GM12878 (cell line): ENCODE measurements around the gene PRRC2C. TPM values are rescaled to one million over a fixed set of nuclear protein-coding genes. Genes with fewer than 3 reads are reported as not detected.
A peak's percentile ranks its signal among the peaks of the same experiment; 100 is the strongest.

Source experiments
- ATAC-seq: fragments of 200-7000 bp; cut with Tn5 transposase; 3 replicates; pipeline ENCODE4 v1.9.1; 2020; ENCODE audit warnings: mild to moderate bottlenecking, moderate library complexity
- BruUV-seq: library from RNA; stranded (reverse); fragments of 400-500 nt; replicated peaks from 2 replicates; lab custom pipeline; 2021; lab: Mats Ljungman, UMichigan
- CTCF ChIA-PET: fragments of 300-600 bp; sonication (Branson Sonifier 250); formaldehyde crosslinking; extraction: SDS; loops from one replicate; lab custom pipeline; 2021; ENCODE audit warnings: inconsistent platforms; lab: Yijun Ruan, JAX
- POLR2A ChIA-PET: fragments of 350-600 bp; formaldehyde crosslinking; extraction: SDS; loops from one replicate; lab custom pipeline; 2021; ENCODE audit warnings: inconsistent platforms; lab: Charles Lee
- RAD21 ChIA-PET: fragments of 300-600 bp; sonication (Branson Sonifier 250); formaldehyde crosslinking; loops from one replicate; lab custom pipeline; 2023; ENCODE audit warnings: antibody characterized with exemption; ENCODE audit not compliant: unreplicated experiment; lab: Charles Lee
- SMC1A ChIA-PET: fragments of 300-600 bp; sonication (Branson Sonifier 250); formaldehyde crosslinking; loops from one replicate; lab custom pipeline; 2023; ENCODE audit not compliant: unreplicated experiment, uncharacterized antibody; lab: Charles Lee
- DNase-seq: peaks from one replicate; pipeline ENCODE4 v3.0.0-alpha.2; 2011; ENCODE audit warnings: low read depth, low spot score
- FAIRE-seq: peaks from 3 replicates; lab custom pipeline; 2011; peaks lifted over from hg19 to GRCh38; lab: Jason Lieb, UNC
- H2AFZ ChIP-seq: 2 replicates; pipeline ENCODE4 v1.6.0; 2011; ENCODE audit warnings: low read depth, low read length, control low read depth; ENCODE audit not compliant: control insufficient read depth
- H3K27ac ChIP-seq: 2 replicates; pipeline ENCODE4 v1.5.1; 2011; ENCODE audit warnings: control low read depth; ENCODE audit not compliant: control insufficient read depth, insufficient read depth
- H3K27me3 ChIP-seq, 2 experiments: replicated peaks in 1 of 2; 2 replicates each; pipeline versions ENCODE4 v1.6.0 to v1.6.1; 2011; ENCODE audit warnings: low read length in 1 of 2; ENCODE audit not compliant: control insufficient read depth in 2 of 2, insufficient read depth in 2 of 2
- H3K36me3 ChIP-seq, 2 experiments: 2 replicates each; pipeline ENCODE4 v1.5.1; 2011; ENCODE audit warnings: low read length in 1 of 2; ENCODE audit not compliant: control insufficient read depth in 2 of 2, insufficient read depth in 2 of 2
- H3K4me1 ChIP-seq: 2 replicates; pipeline ENCODE4 v1.6.1; 2011; ENCODE audit warnings: mild to moderate bottlenecking, low read length, moderate library complexity, mixed read lengths; ENCODE audit not compliant: control insufficient read depth, insufficient read depth
- H3K4me2 ChIP-seq: 2 replicates; pipeline ENCODE4 v1.6.0; 2011; ENCODE audit warnings: control low read depth; ENCODE audit not compliant: control insufficient read depth, insufficient read depth
- H3K4me3 ChIP-seq: fragments of 200-600 bp; sonication (generic); 2 replicates; pipeline ENCODE4 v1.5.1; 2016
- H3K79me2 ChIP-seq: 2 replicates; pipeline ENCODE4 v1.6.0; 2011; ENCODE audit warnings: low read length; ENCODE audit not compliant: control insufficient read depth, insufficient read depth
- H3K9ac ChIP-seq: 2 replicates; pipeline ENCODE4 v1.8.0; 2011; ENCODE audit warnings: low read length, control low read depth, mixed read lengths; ENCODE audit not compliant: control insufficient read depth, insufficient read depth
- H3K9me3 ChIP-seq: replicated peaks from 3 replicates; pipeline ENCODE4 v1.5.1; 2011; ENCODE audit warnings: mild to moderate bottlenecking, low read length; ENCODE audit not compliant: control insufficient read depth, insufficient read depth
- H4K20me1 ChIP-seq: 2 replicates; pipeline ENCODE4 v1.6.0; 2011; ENCODE audit not compliant: control insufficient read depth, insufficient read depth
- BHLHE40 ChIP-seq, 2 experiments: fragments of 450-650 bp in 1 of 2; IDR thresholded peaks; 2 replicates each; pipeline ENCODE4 v1.6.1; 2011 to 2017; ENCODE audit warnings: low read depth in 2 of 2, borderline replicate concordance in 1 of 2, improper control_type of control experiment in 1 of 2, low read length in 1 of 2, mild to moderate bottlenecking in 1 of 2
- CHD1 ChIP-seq: IDR thresholded peaks from 2 replicates; pipeline ENCODE4 v1.6.1; 2012; ENCODE audit warnings: low read depth, low read length, improper control_type of control experiment
- CHD2 ChIP-seq: IDR thresholded peaks from 2 replicates; pipeline ENCODE4 v1.6.1; 2011; ENCODE audit warnings: low read depth, low read length, improper control_type of control experiment, borderline replicate concordance
- IRF4 ChIP-seq: IDR thresholded peaks from 2 replicates; pipeline ENCODE4 v1.6.1; 2011; ENCODE audit warnings: low read depth, low read length
- JUNB ChIP-seq: IDR thresholded peaks from 2 replicates; pipeline ENCODE4 v1.6.1; 2016; ENCODE audit warnings: antibody characterized with exemption, mild to moderate bottlenecking
- JUND ChIP-seq: IDR thresholded peaks from 2 replicates; pipeline ENCODE4 v1.6.1; 2012; ENCODE audit warnings: low read depth, mild to moderate bottlenecking, low read length, improper control_type of control experiment, moderate library complexity
- RAD21 ChIP-seq: IDR thresholded peaks from 2 replicates; pipeline ENCODE4 v1.6.1; 2011; ENCODE audit warnings: mild to moderate bottlenecking, low read depth, low read length, moderate library complexity; ENCODE audit not compliant: insufficient read depth
- RB1 ChIP-seq: fragments of 450-650 bp; formaldehyde crosslinking; IDR thresholded peaks from 2 replicates; pipeline ENCODE4 v1.6.1; 2017; ENCODE audit warnings: mild to moderate bottlenecking, borderline replicate concordance
- SRF ChIP-seq, 2 experiments: IDR thresholded peaks; 2 replicates each; pipeline ENCODE4 v1.6.1; 2011; ENCODE audit warnings: low read depth in 2 of 2, low read length in 2 of 2, mild to moderate bottlenecking in 1 of 2, moderate library complexity in 1 of 2
- SUZ12 ChIP-seq: fragments of 200-600 bp; sonication (generic); IDR thresholded peaks from one replicate; pipeline ENCODE4 v1.6.1; 2018; ENCODE audit warnings: antibody characterized with exemption, mild to moderate bottlenecking; ENCODE audit not compliant: unreplicated experiment
- TCF3 ChIP-seq: IDR thresholded peaks from 2 replicates; pipeline ENCODE4 v1.6.1; 2012; ENCODE audit warnings: low read depth, mild to moderate bottlenecking, low read length, borderline replicate concordance; ENCODE audit not compliant: insufficient read depth
- WGBS: methylation state at CpG from one replicate; pipeline ENCODE4 v1.1.6; 2016; ENCODE audit warnings: low lambda C conversion rate; ENCODE audit not compliant: insufficient replicate concordance, insufficient coverage; ENCODE audit errors: missing lambda C conversion rate; 5-methylcytosine and 5-hydroxymethylcytosine counted together
- in situ Hi-C: fragments of 300-500 bp; cut with MboI; formaldehyde crosslinking; loops from 9 replicates; pipeline ENCODE4 v1.14.3; 2018; ENCODE audit warnings: mixed read lengths
- intact Hi-C: fragments of 100-400 bp; cut with micrococcal nuclease; formaldehyde crosslinking; loops from one replicate; pipeline ENCODE4 v1.14.2; 2022; ENCODE audit not compliant: unreplicated experiment
- polyA plus RNA-seq, 11 experiments: library from polyadenylated mRNA; depleted of rRNA in 4 of 11; unstranded in 6 of 11; stranded (reverse) in 5 of 11; fragments of >200 nt; fragmentation: Nextera tagmentation in 4 of 11; fragmentation: Illumina TruSeq in 1 of 11; extraction: Ambion mirVana in 4 of 11; extraction: Trizol in 1 of 11; gene quantifications; 1 replicate in 1 of 11; 2 replicates in 10 of 11; pipeline versions ENCODE4 v1.2.1 to v1.2.3, GENCODE V29; 2011 to 2016; ENCODE audit warnings: inconsistent platforms in 2 of 11, missing spikeins in 2 of 11, low read depth in 1 of 11
- total RNA-seq, 4 experiments: library from RNA; depleted of rRNA in 3 of 4; stranded (reverse); fragments of >200 nt in 3 of 4; fragmentation: Illumina TruSeq in 1 of 4; extraction: Trizol in 1 of 4; gene quantifications; 2 replicates each; pipeline versions ENCODE4 v1.2.1 to v1.2.3, GENCODE V29; 2013 to 2021

Gene PRRC2C
- total and polyA plus RNA-seq, 10 of the 15 experiments (the other 5 are each of a cell fraction or from before 2014, with no cell fraction given) = 53.4 to 182 (median 91.8) TPM

GRCh38 chr1:171515299-171515698, 30.0 kb downstream of the PRRC2C start:
- POLR2A ChIA-PET = interaction anchor here (0.6 kb wide), 1 partner anchor 11 kb away, joined by 4 read pairs; no protein-coding TSS in a partner anchor
- RAD21 ChIA-PET = interaction anchor here (0.9 to 2.0 kb wide), 7 partner anchors 9 to 200 kb away, joined by 3 to 9 read pairs (median 4); partner anchors contain the start of gene PRRC2C
- in situ Hi-C loops = no loop called here
- Histone ChIP-seq H3K36me3 (peaks cover 10 to 38% of the 10 kb centered on the region in 2 experiments), H3K9ac (no peak overlapping the region), H3K9me3 (no peaks in the 10 kb centered on the region), H3K4me3 (no peak overlapping the region), H3K27me3 (no peaks in the 10 kb centered on the region)
- peak; percentile 50 for ATAC-seq
- TF ChIP-seq BHLHE40 (IDR thresholded peaks at IDR 0.05; ENCODE audit: borderline replicate concordance in 1 of 2, low read depth in 2 of 2, low read length in 1 of 2) (no peak), RB1 (no peak), CHD1 (no peak), SRF (IDR thresholded peaks at IDR 0.05; ENCODE audit: low read depth in 2 of 2, low read length in 2 of 2) (no peak), CHD2 (no peak), IRF4 (0 out of 2 replicates have a peak, but pooled peaks have one; percentile 43), TCF3 (no peak), JUNB (peak; percentile 68), SUZ12 (no peak), JUND (no peak), RAD21 (no peak)
- TF ChIP-seq, all 136 proteins: peak for 2
- intact Hi-C loops = no loop called here
- ChIA-PET SMC1A (interaction anchor here (0.8 to 2.4 kb wide), 11 partner anchors 8 to 107 kb away, joined by 3 to 13 read pairs (median 4); partner anchors contain the start of gene PRRC2C), CTCF (interaction anchor here (1.2 to 1.8 kb wide), 6 partner anchors 9 to 201 kb away, joined by 3 to 10 read pairs (median 4); partner anchors contain the start of genes FMO4 and PRRC2C)
- H3K4me2 ChIP-seq = no peak overlapping the region
- BruUV-seq = no TSS peak
- WGBS = 0% methylated on average over 1 of the region's 1 CpG
- DNase-seq (no peak), FAIRE-seq (no peak)
- peaks cover 50% of the 10 kb centered on the region for H3K79me2 ChIP-seq
- H3K4me1 ChIP-seq = no peaks in the 10 kb centered on the region
- no peak overlapping the region for H2AFZ ChIP-seq
- no peak overlapping the region for H3K27ac ChIP-seq
- H4K20me1 ChIP-seq = peaks cover 8% of the 10 kb centered on the region; the same call in 1 of the 2 replicates
